ENCODE data around the gene SETBP1.

GRCh38 chr18:45034179-45034578 is 353.5 kb downstream of the SETBP1 start:
- TF ChIP-seq EP300 (IDR thresholded peaks at IDR 0.05; ENCODE audit: borderline replicate concordance in 1 of 2, low read depth in 2 of 2, low read length in 2 of 2), result no peak
- TF ChIP-seq, protein P1, sequence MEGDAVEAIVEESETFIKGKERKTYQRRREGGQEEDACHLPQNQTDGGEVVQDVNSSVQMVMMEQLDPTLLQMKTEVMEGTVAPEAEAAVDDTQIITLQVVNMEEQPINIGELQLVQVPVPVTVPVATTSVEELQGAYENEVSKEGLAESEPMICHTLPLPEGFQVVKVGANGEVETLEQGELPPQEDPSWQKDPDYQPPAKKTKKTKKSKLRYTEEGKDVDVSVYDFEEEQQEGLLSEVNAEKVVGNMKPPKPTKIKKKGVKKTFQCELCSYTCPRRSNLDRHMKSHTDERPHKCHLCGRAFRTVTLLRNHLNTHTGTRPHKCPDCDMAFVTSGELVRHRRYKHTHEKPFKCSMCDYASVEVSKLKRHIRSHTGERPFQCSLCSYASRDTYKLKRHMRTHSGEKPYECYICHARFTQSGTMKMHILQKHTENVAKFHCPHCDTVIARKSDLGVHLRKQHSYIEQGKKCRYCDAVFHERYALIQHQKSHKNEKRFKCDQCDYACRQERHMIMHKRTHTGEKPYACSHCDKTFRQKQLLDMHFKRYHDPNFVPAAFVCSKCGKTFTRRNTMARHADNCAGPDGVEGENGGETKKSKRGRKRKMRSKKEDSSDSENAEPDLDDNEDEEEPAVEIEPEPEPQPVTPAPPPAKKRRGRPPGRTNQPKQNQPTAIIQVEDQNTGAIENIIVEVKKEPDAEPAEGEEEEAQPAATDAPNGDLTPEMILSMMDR (IDR thresholded peaks at IDR 0.05; ENCODE audit: control extremely low read depth in 1 of 3, insufficient read depth in 1 of 3, low read depth in 1 of 3, low read length in 3 of 3), result no peak
- no peak for TF ChIP-seq BACH1 (IDR thresholded peaks at IDR 0.05; ENCODE audit: low read length)

Measured in H1 (cell line).